Adrenal gland (tissue), 5 donors: ENCODE data around the gene GTF2B.

ENCODE experiments used
- POLR2A ChIP-seq, 2 donors: fragments of 450-650 bp; IDR thresholded peaks; one replicate each; pipeline ENCODE4 v1.6.1; 2017; ENCODE audit warnings: antibody characterized with exemption in 2 of 2, mild to moderate bottlenecking in 2 of 2, moderate library complexity in 1 of 2
- TF ChIP-seq, protein P1 (sequence below), 6 experiments: fragments of 450-650 bp in 4 of 6; fragments of 200-600 bp in 2 of 6; sonication (generic) in 1 of 6; IDR thresholded peaks; 1 replicate in 5 of 6; 2 replicates in 1 of 6; pipeline versions ENCODE4 v1.5.1 to v1.8.0; 2016 to 2021; ENCODE audit warnings: antibody characterized with exemption in 6 of 6, mild to moderate bottlenecking in 2 of 6, moderate library complexity in 1 of 6
- donor health status: DM: no; HTN: no; CAD: no.

GRCh38 chr1:88847643-88848042 lies 43.7 kb downstream of the GTF2B start:
- TF ChIP-seq, protein P1, sequence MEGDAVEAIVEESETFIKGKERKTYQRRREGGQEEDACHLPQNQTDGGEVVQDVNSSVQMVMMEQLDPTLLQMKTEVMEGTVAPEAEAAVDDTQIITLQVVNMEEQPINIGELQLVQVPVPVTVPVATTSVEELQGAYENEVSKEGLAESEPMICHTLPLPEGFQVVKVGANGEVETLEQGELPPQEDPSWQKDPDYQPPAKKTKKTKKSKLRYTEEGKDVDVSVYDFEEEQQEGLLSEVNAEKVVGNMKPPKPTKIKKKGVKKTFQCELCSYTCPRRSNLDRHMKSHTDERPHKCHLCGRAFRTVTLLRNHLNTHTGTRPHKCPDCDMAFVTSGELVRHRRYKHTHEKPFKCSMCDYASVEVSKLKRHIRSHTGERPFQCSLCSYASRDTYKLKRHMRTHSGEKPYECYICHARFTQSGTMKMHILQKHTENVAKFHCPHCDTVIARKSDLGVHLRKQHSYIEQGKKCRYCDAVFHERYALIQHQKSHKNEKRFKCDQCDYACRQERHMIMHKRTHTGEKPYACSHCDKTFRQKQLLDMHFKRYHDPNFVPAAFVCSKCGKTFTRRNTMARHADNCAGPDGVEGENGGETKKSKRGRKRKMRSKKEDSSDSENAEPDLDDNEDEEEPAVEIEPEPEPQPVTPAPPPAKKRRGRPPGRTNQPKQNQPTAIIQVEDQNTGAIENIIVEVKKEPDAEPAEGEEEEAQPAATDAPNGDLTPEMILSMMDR (IDR thresholded peaks at IDR 0.05): no peak
- TF ChIP-seq POLR2A (IDR thresholded peaks at IDR 0.05): no peak
